Activated CD4-positive, alpha-beta T cell treated with anti-CD3 and anti-CD28 coated beads for 48 hours (primary cell): ENCODE measurements around the gene GLB1L3.
"Not testable (repeated sequence)": the region's sequence is repeated elsewhere in the genome, so short reads cannot be mapped to it uniquely, and the experiment has no call there.

Source experiments
- DNase-seq: peaks from one replicate; pipeline ENCODE4 v3.0.0-alpha.2; 2020

Gene GLB1L3

GRCh38 chr11:134276396-134277182, 410 bp downstream of the GLB1L3 start:
- peak; percentile 24 for DNase-seq

GRCh38 chr11:134277183-134278001, 1.2 kb downstream of the GLB1L3 start:
- DNase-seq: no peak

- no peak for DNase-seq
Measured at GRCh38 chr11:134278356-134278755, 2.2 kb downstream of the GLB1L3 start.

- not testable (repeated sequence) for DNase-seq
Measured at GRCh38 chr11:134281635-134282034, 5.5 kb downstream of the GLB1L3 start.

- DNase-seq: no peak
Measured at GRCh38 chr11:134282121-134283045, 6.2 kb downstream of the GLB1L3 start.

- DNase-seq: no peak
Measured at GRCh38 chr11:134283461-134284230, 7.5 kb downstream of the GLB1L3 start.

GRCh38 chr11:134284349-134284748, 8.2 kb downstream of the GLB1L3 start:
- not testable (repeated sequence) for DNase-seq

GRCh38 chr11:134287561-134287960, 11.4 kb downstream of the GLB1L3 start:
- no peak for DNase-seq

GRCh38 chr11:134288486-134288885, 12.3 kb downstream of the GLB1L3 start:
- no peak for DNase-seq

GRCh38 chr11:134289167-134289566, 13.0 kb downstream of the GLB1L3 start:
- DNase-seq: no peak

GRCh38 chr11:134289789-134290188, 13.6 kb downstream of the GLB1L3 start:
- no peak for DNase-seq

GRCh38 chr11:134290646-134291045, 14.5 kb downstream of the GLB1L3 start:
- DNase-seq: no peak

GRCh38 chr11:134291196-134291595, 15.0 kb downstream of the GLB1L3 start:
- DNase-seq: no peak

GRCh38 chr11:134292661-134293060, 16.5 kb downstream of the GLB1L3 start:
- DNase-seq: no peak

GRCh38 chr11:134293119-134294113, 17.2 kb downstream of the GLB1L3 start:
- no peak for DNase-seq

GRCh38 chr11:134294664-134295063, 18.5 kb downstream of the GLB1L3 start:
- DNase-seq: no peak

GRCh38 chr11:134312223-134312622, 36.0 kb downstream of the GLB1L3 start:
- DNase-seq: no peak

- no peak for DNase-seq
Measured at GRCh38 chr11:134312807-134313206, 36.6 kb downstream of the GLB1L3 start.

GRCh38 chr11:134313379-134313778, 37.2 kb downstream of the GLB1L3 start:
- DNase-seq: no peak

- no peak for DNase-seq
Measured at GRCh38 chr11:134313821-134314607, 37.8 kb downstream of the GLB1L3 start.
